GM13977 (cell line): ENCODE results near the gene DDX10.

Source experiments
- DNase-seq: peaks from one replicate; pipeline ENCODE4 v3.0.0; 2012; ENCODE audit warnings: low spot score
- in situ Hi-C: fragments of 300-500 bp; cut with MboI; formaldehyde crosslinking; loops from one replicate; pipeline ENCODE4 v1.12.0; 2022; ENCODE audit warnings: low sequenced_read_pairs, low pct_unique_long_range_greater_than_20kb, mixed read lengths, inconsistent platforms; ENCODE audit not compliant: unreplicated experiment
- TF ChIP-seq, protein P1 (sequence below): IDR thresholded peaks from 2 replicates; pipeline ENCODE4 v1.5.1; 2012; ENCODE audit warnings: mild to moderate bottlenecking, control low read depth; ENCODE audit not compliant: insufficient read depth; ENCODE audit errors: extremely low read depth, missing control alignments

The DDX10 gene

DNA sequence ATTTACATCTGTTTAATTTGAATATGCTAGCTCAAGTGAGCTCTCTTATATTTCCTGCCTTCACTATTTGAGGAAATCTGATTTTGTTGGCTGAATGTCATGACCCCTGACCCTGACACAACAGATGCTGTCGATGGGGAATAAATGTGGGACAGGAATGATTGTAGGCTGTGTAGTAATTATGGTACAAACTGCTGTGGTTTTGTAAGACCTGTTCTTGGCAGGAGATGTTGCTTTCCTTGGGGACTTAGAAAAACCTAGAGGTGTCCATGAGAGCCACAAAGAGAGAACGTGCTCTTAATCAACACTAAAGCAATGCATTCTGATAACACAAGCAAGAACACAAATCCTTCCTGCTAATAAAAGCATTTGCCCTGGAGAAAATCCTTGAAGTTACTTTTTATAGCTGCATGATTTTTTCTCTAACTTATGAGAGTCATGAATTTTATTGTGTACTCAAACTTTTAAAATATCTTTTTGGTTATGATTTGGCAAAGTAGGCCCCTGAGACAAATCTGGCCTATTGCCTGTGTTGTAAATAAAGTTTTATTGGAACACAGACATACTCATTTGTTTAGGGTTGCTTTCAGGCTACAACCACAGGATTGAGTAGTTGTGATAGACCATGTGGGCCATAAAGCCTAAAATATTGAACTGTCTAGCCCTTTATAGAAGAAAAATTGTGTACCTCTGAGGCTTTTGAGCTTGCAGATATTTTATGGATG is 90.2 kb downstream of the DDX10 start:
- no peak for DNase-seq
- TF ChIP-seq, protein P1, sequence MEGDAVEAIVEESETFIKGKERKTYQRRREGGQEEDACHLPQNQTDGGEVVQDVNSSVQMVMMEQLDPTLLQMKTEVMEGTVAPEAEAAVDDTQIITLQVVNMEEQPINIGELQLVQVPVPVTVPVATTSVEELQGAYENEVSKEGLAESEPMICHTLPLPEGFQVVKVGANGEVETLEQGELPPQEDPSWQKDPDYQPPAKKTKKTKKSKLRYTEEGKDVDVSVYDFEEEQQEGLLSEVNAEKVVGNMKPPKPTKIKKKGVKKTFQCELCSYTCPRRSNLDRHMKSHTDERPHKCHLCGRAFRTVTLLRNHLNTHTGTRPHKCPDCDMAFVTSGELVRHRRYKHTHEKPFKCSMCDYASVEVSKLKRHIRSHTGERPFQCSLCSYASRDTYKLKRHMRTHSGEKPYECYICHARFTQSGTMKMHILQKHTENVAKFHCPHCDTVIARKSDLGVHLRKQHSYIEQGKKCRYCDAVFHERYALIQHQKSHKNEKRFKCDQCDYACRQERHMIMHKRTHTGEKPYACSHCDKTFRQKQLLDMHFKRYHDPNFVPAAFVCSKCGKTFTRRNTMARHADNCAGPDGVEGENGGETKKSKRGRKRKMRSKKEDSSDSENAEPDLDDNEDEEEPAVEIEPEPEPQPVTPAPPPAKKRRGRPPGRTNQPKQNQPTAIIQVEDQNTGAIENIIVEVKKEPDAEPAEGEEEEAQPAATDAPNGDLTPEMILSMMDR, result no peak
- in situ Hi-C loops, result no loop called here

- in situ Hi-C loops, result no loop called here
- TF ChIP-seq, protein P1, result no peak
- DNase-seq, result no peak
Measured at GRCh38 chr11:108757630-108758029, 92.8 kb downstream of the DDX10 start.

GRCh38 chr11:108758458-108758857 is 93.6 kb downstream of the DDX10 start:
- TF ChIP-seq, protein P1, result no peak
- DNase-seq, result no peak
- in situ Hi-C loops, result no loop called here

DNA sequence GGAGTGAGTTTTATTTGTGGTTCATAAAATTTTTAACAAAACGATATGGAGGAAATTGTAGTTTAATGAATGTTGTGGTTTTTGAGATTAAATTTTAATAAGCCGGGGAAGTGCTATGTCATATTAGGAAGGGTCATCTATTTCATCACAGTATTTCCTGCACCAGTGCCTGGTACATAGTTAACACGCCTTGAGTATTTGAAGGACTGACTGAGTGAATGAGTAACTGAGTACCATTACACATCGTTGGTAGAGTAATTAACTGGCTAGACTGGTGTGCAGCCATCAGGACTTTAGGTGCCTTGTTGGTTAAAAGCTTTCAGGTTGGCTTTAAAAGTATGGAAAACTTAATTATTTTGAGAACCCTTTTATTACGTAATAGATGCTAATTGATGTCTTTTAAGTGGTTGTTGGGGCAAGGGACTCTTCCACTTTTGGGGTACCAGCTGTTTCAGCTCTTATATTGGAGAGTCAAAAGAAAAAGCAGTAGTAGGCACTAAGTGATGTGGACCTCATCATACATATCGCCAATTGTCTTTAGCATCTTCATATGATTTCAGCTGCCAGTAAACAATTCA is 101.8 kb downstream of the DDX10 start:
- DNase-seq, result no peak
- in situ Hi-C loops, result no loop called here
- TF ChIP-seq, protein P1, result no peak

DNA sequence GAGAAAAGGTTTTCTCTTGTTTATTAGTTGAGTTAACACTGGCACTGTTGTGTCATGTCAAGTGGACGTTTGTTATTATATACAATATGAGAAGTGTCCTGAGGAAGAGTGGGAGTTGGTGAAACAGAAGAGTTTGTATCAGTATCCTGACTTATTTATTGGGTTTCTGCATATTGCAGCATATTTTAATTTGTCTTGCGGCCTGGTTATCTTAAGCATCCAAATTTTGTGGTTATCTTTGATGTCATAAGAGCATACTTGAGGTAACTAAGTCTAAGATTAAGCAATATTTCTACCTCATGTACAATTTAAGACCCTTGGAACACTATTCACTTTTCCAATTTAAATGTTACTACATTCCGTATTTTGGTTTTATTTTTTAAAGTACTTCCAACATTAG is 103.5 kb downstream of the DDX10 start:
- in situ Hi-C loops, result no loop called here
- TF ChIP-seq, protein P1, result no peak
- DNase-seq, result no peak

DNA sequence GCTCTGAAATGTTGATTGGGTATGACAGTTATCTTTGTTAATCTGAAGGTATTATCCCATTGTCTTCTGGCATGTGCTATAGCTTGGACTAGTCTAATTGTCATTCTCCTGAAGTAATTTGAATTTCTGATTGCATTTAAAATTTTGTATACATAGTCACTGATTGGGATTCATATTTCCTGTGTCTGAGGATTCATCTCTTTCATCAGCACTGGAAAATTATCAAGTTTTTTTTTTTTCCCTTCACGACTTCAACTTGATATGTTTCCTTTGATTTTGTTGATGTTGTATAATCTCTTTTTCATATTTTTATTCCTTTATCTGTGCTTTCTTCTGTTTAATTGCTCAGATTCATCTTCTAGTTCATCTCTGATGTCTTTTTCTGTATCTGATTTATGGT is 104.1 kb downstream of the DDX10 start:
- TF ChIP-seq, protein P1, result no peak
- in situ Hi-C loops, result no loop called here
- no peak for DNase-seq
